LNCaP clone FGC (cell line): Measurements from ENCODE around the gene GSTA5.
"Not testable (repeated sequence)": the region's sequence is repeated elsewhere in the genome, so short reads cannot be mapped to it uniquely, and the experiment has no call there.

ENCODE experiments used
- DNase-seq: peaks from one replicate; pipeline ENCODE4 v3.0.0-alpha.2; 2011; ENCODE audit warnings: low read depth
- H3K4me3 ChIP-seq: 2 replicates; pipeline ENCODE4 v1.5.1; 2011; ENCODE audit warnings: mild to moderate bottlenecking, low read depth, low read length, control low read depth
- CTCF ChIP-seq: IDR thresholded peaks from 2 replicates; pipeline ENCODE4 v1.5.1; 2012; ENCODE audit warnings: mild to moderate bottlenecking; ENCODE audit not compliant: control insufficient read depth, insufficient read depth; ENCODE audit errors: extremely low read depth

Gene GSTA5

GRCh38 chr6:52790861-52791260 is 49.8 kb downstream of the GSTA5 start:
- no peak for DNase-seq
- no peak for TF ChIP-seq CTCF
- no peak overlapping the region for H3K4me3 ChIP-seq

GRCh38 chr6:52789658-52790057 is 51.0 kb downstream of the GSTA5 start:
- H3K4me3 ChIP-seq, DNase-seq: not testable (repeated sequence)

- no peak overlapping the region for H3K4me3 ChIP-seq
- TF ChIP-seq CTCF = no peak
- DNase-seq = peak; percentile 49
Measured at GRCh38 chr6:52788478-52788877, 52.1 kb downstream of the GSTA5 start.

- H3K4me3 ChIP-seq = no peak overlapping the region
- TF ChIP-seq CTCF = no peak
- peak; percentile 97 for DNase-seq
Measured at GRCh38 chr6:52787917-52788316, 52.7 kb downstream of the GSTA5 start.

GRCh38 chr6:52786249-52786956 is 54.2 kb downstream of the GSTA5 start:
- no peak overlapping the region for H3K4me3 ChIP-seq
- no peak for TF ChIP-seq CTCF
- DNase-seq = no peak

GRCh38 chr6:52782696-52783274 is 57.8 kb downstream of the GSTA5 start:
- not testable (repeated sequence) for H3K4me3 ChIP-seq, DNase-seq

GRCh38 chr6:52782209-52782608 is 58.4 kb downstream of the GSTA5 start:
- not testable (repeated sequence) for H3K4me3 ChIP-seq, DNase-seq
